Progenitor cell of endocrine pancreas (in vitro differentiated cells): ENCODE results near the gene OSBPL3. TPM values are rescaled to one million over a fixed set of nuclear protein-coding genes. Genes with fewer than 3 reads are reported as not detected.

Source experiments
- DNase-seq: peaks from one replicate; pipeline ENCODE4 v3.0.0; 2021; ENCODE audit warnings: low spot score; ENCODE audit not compliant: unreplicated experiment
- H3K27ac Mint-ChIP-seq: 2 replicates; pipeline ENCODE4 v1.8.0; 2021; ENCODE audit warnings: mild to moderate bottlenecking, moderate library complexity, mixed read lengths
- H3K27me3 Mint-ChIP-seq: 2 replicates; pipeline ENCODE4 v1.8.0; 2021; ENCODE audit warnings: mixed read lengths
- H3K36me3 Mint-ChIP-seq: 2 replicates; pipeline ENCODE4 v1.8.0; 2022; ENCODE audit warnings: mixed read lengths; ENCODE audit not compliant: insufficient read depth
- H3K4me1 Mint-ChIP-seq: 2 replicates; pipeline ENCODE4 v1.8.0; 2021; ENCODE audit warnings: low read depth, mixed read lengths
- H3K4me3 Mint-ChIP-seq: 2 replicates; pipeline ENCODE4 v1.8.0; 2021; ENCODE audit warnings: low read depth, mild to moderate bottlenecking, moderate library complexity, mixed read lengths
- H3K9me3 Mint-ChIP-seq: 2 replicates; pipeline ENCODE4 v1.8.0; 2021; ENCODE audit warnings: low read depth, mixed read lengths
- CTCF ChIP-seq: fragments of 200-600 bp; sonication (generic); IDR thresholded peaks from one replicate; pipeline ENCODE4 v1.5.0; 2021; ENCODE audit warnings: antibody characterized with exemption, mild to moderate bottlenecking; ENCODE audit not compliant: unreplicated experiment
- total RNA-seq: library from RNA; stranded (reverse); gene quantifications from 2 replicates; pipeline ENCODE4 v1.2.1, GENCODE V29; 2021

The OSBPL3 gene
- total RNA-seq, 1 donor from 2014 or later = 11.6 TPM

- Mint-ChIP-seq H3K27me3 (no peaks in the 10 kb centered on the region), H3K4me3 (no peak overlapping the region)
- DNase-seq = no peak
Measured at GRCh38 chr7:24868741-24869140, 111.2 kb downstream of the OSBPL3 start.

GRCh38 chr7:24866004-24866615, 113.9 kb downstream of the OSBPL3 start:
- no peaks in the 10 kb centered on the region for H3K4me1 Mint-ChIP-seq
- no peak overlapping the region for H3K27ac Mint-ChIP-seq
- peaks cover 5% of the 10 kb centered on the region for H3K36me3 Mint-ChIP-seq
- peaks cover 5% of the 10 kb centered on the region for H3K9me3 Mint-ChIP-seq
- no peaks in the 10 kb centered on the region for H3K27me3 Mint-ChIP-seq
- DNase-seq = no peak
- H3K4me3 Mint-ChIP-seq = no peak overlapping the region
- TF ChIP-seq CTCF = no peak

More at GRCh38 chr7:24868741-24869140, 111.2 kb downstream of the OSBPL3 start:
- no peak for TF ChIP-seq CTCF
- no peaks in the 10 kb centered on the region for H3K9me3 Mint-ChIP-seq
- H3K27ac Mint-ChIP-seq = no peak overlapping the region
- H3K36me3 Mint-ChIP-seq = no peaks in the 10 kb centered on the region
- H3K4me1 Mint-ChIP-seq = no peaks in the 10 kb centered on the region

GRCh38 chr7:24864214-24864817, 115.7 kb downstream of the OSBPL3 start:
- DNase-seq = no peak
- H3K9me3 Mint-ChIP-seq = peaks cover 5% of the 10 kb centered on the region
- H3K27ac Mint-ChIP-seq = no peak overlapping the region
- H3K27me3 Mint-ChIP-seq = no peaks in the 10 kb centered on the region
- peaks cover 8% of the 10 kb centered on the region for H3K36me3 Mint-ChIP-seq
- TF ChIP-seq CTCF = no peak
- no peak overlapping the region for H3K4me3 Mint-ChIP-seq
- H3K4me1 Mint-ChIP-seq = no peaks in the 10 kb centered on the region

DNA sequence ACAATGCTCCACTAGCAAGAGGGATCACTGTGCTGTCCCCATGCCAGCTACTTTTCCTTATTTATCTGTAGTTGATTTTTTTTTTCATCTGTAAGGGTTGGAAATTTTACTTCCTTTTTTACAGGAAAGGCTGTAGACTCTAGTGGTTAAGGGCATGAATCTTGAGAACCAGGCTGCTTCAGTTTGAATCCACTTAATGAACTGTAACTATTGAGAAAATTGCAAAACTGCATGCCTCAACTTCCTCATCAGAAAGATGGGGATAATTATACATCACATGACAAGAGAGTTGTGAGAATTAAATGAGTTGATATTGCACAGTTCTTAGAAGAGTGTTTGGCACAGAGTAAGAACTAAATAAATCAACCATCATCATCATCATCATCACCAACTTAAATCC, 116.4 kb downstream of the OSBPL3 start:
- DNase-seq = no peak
- H3K27ac Mint-ChIP-seq = no peak overlapping the region
- H3K36me3 Mint-ChIP-seq = peaks cover 8% of the 10 kb centered on the region
- H3K4me3 Mint-ChIP-seq = no peak overlapping the region
- H3K9me3 Mint-ChIP-seq = peaks cover 5% of the 10 kb centered on the region
- H3K4me1 Mint-ChIP-seq = no peaks in the 10 kb centered on the region
- no peak for TF ChIP-seq CTCF
- H3K27me3 Mint-ChIP-seq = no peaks in the 10 kb centered on the region

DNA sequence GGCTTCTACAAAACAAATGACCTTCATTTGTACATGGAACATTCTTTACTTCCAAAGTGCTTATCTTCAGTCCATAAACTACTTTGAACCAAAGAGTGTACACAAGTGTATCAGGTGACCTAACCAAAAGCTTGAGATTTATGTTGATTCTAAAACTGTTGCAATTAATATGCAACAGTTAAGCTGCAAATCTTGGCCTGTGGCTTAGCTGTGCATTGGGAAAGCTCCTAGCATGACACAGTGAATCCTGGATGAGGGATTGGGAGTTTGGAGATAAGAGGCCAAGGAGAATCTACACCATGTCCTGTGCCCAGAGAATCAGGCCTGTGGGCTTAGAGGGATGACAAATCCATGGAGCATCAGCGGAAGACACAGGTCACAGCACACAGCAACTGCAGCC, 117.5 kb downstream of the OSBPL3 start:
- no peak overlapping the region for H3K27ac Mint-ChIP-seq
- peaks cover 8% of the 10 kb centered on the region for H3K36me3 Mint-ChIP-seq
- no peak overlapping the region for H3K4me3 Mint-ChIP-seq
- DNase-seq = no peak
- H3K27me3 Mint-ChIP-seq = no peaks in the 10 kb centered on the region
- peaks cover 5% of the 10 kb centered on the region for H3K9me3 Mint-ChIP-seq
- no peak for TF ChIP-seq CTCF
- H3K4me1 Mint-ChIP-seq = no peaks in the 10 kb centered on the region
